HG02981 (cell line): ENCODE results near the gene ERMN.
A peak's percentile ranks its signal among the peaks of the same experiment; 100 is the strongest.
"Not testable (repeated sequence)": the region's sequence is repeated elsewhere in the genome, so short reads cannot be mapped to it uniquely, and the experiment has no call there.

ENCODE experiments used
- ATAC-seq: cut with Tn5 transposase; IDR thresholded peaks from one replicate; pipeline ENCODE4 v1.9.1; 2021; ENCODE audit warnings: mild to moderate bottlenecking, moderate library complexity; ENCODE audit not compliant: unreplicated experiment

The ERMN gene

DNA sequence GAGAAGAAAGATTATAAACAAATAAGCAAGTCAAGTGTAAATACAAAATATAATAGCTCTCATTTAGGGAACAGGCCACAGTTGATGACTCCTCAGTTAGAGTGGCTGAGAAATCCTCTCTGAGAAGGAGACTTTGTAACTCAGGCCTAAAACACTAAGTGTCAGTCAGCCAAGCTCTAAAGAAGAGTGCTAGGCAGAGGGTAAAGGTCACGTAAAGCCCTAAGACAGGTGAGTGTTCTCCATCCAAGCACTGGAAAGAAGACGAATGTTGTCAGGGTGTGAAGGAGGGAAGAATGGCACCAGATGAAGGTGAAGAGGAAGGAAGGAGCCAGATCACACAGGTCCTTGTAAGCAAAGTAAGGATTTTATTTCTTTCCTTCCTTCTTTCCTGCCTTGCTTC lies 24.3 kb downstream of the ERMN start:
- ATAC-seq = no peak

DNA sequence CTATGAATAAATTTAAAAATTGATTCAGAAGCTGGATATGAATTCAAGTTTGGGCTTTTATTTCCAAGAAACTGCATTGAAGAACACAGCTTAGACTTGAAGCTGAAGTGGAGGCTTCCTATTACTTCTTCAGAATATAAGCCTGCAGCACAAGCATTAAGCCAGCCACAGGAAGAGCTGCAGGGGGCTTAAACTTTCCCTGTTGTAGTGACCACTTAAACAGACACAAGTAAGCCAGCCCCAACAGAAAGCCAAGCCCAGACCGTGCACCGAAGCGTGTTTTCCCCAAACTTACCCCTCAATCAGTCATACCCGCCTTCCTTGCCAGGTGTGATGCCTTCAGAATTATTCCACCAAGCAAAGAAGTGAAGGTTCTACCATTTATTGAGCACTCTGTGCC lies 28.7 kb downstream of the ERMN start:
- ATAC-seq = no peak

DNA sequence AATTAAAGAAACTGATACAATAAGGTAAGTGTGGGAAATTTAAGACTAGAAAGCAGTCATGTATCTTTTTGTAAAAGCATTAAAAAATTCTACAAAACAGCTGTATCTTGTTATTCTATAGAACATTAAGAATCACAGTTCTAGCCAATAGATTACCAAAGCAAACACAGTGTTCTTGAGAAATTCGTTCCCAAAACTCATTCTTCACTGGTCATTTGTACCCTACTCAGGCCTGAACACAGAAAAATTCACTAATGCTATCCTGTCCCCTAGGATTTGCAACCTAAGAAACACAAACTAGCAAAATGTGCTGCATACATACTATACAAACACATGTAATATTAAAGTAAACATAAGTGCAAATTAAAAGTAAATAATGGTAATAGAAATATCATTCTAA lies 29.1 kb downstream of the ERMN start:
- no peak for ATAC-seq

DNA sequence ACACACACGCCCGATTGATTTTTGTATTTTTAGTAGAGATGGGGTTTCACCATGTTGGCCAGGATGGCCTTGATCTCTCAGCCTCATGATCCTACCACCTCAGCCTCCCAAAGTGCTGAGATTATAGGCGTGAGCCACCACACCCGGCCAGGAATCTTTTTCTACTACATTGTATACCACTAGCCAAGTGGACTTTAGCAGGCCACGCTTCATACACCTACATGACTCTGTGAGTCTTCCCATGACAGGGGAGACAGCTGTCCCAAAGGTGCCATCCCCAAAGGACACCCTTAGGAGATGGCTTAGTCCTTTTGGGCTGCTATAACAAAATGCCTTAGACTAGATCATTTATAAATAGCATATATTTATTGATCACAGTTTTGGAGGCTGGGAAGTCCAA lies 32.8 kb downstream of the ERMN start:
- no peak for ATAC-seq

DNA sequence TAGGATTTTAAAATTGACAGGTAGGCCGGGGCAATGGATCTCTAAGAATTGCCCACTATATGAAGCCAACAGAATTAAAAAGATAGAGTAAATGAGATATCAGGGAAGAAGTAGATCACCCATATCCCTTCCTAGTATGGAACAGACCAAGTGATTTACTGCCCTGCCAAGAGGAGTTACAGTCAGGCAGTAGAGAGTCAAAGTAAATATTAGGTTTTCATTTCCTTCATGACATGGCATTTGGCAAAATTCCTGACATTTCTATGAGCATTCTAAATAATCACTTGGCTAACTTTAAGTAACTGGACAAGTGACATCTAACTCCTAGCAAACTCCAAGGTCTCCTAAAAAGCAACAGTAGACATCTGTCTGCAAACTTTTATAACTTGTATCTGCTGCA lies 34.6 kb downstream of the ERMN start:
- ATAC-seq = no peak

DNA sequence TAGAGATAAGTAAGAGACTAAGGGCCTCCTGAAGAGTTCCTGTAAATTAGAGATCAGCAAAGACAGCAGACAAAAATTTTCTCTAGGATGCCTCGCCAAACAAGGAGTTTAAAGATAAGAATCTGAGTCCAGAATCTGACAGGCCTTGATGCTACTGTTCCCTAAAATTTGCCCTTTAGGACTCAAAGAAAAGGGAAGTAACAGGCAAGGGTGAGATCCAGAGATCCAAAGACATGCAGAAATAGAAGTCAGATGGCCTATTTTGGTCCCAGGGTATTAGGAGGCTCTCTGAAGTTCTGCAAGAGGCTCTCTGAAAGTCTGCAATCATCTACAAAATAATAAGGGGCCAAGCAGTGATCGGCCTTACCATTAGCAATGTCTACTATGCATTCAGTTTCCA lies 35.1 kb downstream of the ERMN start:
- no peak for ATAC-seq

DNA sequence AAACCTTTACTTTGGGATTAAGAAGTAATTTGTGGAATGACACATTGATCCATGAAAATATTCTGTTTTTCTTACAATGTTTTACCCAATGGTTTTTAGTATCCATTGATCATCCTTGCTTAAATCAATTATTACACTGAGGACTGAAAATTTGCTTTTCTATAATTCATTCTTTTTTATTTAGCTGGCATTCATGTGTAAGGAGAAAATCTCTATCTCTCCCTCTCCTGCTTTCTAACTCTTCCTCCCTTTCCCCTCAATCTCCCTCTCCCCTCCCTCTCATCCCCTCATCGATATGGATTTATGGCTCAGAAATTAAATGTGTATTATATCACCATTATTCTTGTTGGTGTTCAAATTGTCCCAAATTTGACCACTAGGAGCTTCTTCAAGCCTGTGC lies 38.5 kb downstream of the ERMN start:
- ATAC-seq = no peak

DNA sequence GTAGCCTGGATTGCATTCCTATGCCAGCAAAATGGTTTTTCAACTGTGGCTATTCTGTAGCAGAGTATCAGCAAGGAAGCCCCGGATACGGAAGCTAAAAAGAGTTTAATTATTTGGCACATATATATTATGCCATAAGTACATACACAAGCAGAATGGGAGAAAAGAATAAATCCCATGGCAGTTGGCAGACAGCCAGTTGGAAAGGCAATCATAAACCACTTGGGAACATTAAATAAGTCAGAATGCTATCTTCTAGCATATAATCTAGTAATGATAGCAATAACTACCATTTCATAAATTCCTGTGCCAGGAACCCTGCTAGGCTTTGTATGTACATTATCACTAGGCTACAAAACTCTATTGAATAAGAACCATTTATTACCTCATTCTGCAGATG lies 42.2 kb downstream of the ERMN start:
- ATAC-seq = no peak

DNA sequence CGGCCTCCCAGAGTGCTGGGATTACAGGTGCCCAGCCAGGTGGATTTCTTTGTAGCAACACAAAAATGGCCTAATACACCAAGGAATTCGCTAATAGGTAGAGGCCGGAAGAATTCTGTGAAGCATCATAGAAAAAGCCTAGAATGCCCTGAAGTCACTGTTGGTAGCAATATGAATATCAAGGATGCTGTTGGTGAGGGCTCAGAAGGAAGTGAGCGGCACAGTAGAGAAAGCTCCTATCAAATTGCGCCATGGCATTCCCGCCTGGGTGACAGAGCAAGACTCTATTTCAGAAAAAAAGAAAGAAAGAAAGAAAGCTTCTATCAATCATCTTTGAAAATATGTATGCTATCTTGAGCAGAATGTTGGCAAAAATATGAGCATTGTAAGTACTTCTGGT lies 44.3 kb downstream of the ERMN start:
- no peak for ATAC-seq

DNA sequence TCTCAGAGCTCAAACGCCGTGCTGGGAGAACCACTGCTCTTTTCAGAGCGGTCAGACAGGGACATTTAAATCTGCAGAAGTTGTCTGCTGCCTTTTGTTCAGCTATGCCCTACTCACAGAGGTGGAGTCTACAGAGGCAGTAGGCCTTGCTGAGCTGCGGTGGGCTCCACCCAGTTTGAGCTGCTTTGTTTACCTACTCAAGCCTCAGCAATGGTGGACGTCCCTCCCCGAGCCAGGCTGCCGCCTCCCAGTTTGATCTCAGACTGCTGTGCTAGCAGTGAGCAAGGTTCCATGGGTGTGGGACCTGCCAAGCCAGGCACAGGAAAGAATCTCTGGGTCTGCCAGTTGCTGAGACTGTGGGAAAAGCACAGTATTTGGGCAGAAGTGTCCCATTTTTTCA lies 46.3 kb downstream of the ERMN start:
- not testable (repeated sequence) for ATAC-seq

DNA sequence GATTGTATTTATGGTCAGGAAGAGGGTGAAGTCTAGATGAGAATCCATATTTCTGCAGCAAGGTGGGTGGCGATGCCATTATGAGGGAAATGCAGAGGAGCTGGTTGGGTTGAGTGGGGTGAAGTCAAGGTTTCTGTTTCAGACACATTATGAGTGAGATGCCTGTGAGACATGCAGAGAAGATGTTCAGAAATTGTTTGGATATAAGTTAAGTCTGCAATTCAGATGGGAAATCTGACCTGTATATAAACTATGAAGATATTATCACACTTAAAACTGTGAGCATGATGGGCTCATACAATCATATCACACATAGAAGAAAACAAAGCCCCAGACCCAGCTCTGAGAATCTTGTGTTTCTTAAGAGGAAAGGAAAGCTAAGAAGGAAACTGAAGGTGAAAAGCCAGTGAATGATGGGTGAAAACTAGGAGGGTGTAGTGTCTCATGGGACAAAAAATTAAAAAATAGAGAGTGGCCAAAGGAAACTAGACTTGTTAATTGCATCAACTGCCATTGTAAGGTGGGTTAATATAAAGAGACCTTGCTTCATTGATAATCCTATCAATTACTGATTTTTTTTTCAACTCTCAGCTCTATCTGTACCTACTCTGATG lies 53.9 kb downstream of the ERMN start:
- ATAC-seq = no peak

DNA sequence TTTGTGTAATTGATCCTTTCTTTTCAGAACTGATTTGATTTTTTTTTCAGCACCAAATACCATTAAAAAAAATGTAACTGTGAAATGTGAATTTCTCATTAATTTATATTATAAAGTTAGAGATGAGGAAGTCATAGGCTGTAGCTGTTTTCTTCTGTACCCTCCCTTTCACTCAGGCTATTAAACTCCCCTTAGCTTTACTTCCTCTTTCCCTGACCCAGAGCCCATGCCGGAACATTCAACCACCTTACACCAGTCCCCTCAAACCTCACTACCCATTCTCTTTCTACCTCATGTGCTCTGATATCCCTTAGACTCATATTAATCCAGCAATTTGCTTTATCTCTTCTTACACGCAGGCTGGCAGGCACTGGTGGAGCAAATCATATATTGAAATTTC lies 55.7 kb downstream of the ERMN start:
- peak; percentile 63 for ATAC-seq

DNA sequence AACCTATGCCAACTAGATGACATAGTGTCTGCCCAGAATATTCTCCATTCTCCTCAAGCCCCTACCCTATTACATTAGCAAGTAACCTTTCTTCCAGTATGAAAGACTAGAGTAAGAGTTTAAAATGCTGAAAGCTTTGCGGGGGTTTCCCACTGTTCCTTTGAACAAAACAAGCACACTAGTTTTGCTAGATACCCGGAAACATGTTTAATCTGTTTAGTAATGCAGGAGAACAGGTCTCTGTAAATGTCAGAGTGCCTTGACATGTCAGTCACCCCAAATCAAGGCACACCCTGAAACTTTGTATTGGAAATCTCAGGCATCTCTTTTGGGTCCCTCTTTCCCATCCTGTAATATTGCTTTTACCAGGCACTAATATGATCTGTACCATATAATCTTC lies 56.6 kb downstream of the ERMN start:
- no peak for ATAC-seq
